ENCODE data around the gene CASTOR1.

CASTOR1 gene

DNA sequence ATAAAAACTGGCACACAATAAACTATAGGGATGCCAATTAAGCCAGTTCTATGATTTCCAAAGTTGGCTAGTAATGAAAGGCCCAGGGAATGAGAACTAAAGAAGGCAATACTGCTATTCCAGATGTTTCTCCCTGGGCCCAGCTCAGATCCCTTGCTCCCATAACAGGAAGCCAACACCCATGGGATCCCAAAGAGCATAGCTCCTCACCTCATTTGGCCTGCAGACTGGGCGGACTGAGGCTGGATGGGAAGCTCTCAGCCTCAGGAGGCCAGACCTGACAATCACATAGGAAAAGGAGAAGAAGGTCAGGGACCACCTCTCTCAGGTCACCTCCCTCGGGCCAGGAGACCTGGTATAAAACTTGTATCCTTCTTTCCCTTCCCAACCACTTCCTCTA is 32.2 kb upstream of the CASTOR1 start:
- intact Hi-C loops (cut with DNase I) = no loop called here
- DNase-seq = no peak

GRCh38 chr22:30320021-30320556 is 30.8 kb upstream of the CASTOR1 start:
- DNase-seq = no peak
- intact Hi-C loops (cut with DNase I) = no loop called here

DNA sequence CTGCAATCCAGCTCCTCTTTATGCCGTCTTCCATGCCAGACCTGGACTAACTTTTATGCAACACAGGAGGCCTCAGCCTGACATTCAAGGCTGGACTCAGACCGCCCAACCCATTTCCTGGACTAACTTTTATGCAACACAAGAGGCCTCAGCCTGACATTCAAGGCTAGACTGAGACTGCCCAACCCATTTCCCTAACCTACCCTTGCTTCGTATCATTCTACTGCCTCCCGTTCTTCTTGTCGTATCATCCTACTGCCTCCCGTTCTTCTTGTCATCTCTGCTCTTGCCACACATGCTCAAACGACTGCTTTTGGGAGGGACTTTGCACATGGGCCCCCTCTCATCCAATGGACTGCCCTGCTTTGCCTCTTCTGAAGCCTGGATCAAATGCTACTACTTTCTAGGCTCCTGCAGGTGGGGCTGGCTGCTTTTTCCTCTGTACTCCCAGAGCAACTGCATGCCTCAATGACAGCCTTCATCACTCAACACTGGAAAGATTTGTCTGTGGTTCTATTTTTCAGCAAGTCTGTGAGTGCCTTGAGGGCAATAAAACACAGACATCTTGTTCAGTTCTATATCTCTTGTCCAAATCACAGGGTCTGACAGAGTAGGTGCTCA is 29.6 kb upstream of the CASTOR1 start:
- peak in 2 of 10 donors; percentile 7 for DNase-seq
- intact Hi-C loops (cut with DNase I) = no loop called here

- intact Hi-C loops (cut with DNase I) = no loop called here
- no peak for DNase-seq
Observed at GRCh38 chr22:30317778-30318177, 28.5 kb upstream of the CASTOR1 start.

DNA sequence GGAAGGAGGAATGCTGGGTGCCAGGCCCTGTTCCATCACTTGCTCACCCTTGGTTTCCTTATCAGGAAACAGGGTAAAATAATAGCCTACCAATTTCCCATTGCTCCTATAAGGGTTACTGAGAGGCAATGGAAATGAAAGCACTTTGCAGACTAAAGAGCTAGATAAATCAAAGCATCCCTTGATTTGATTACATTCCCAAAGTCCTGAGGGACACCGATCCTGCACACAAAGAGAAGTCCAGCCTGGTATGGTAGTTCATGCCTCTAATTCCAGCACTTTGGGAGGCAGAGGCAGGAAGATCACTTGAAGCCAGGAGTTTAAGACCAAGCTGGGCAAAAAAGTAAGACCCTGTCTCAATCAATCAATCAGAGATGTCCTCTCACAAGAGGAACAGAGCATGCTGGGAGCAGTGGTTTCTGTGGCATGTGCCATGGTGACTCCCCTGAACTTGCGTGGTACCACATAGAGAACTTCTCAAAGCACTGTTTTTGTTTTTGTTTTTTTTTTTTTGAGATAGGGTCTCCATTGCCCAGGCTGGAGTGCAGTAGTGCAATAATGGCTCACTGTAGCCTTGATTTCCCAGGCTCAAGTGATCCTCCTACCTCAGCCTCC is 26.8 kb upstream of the CASTOR1 start:
- intact Hi-C loops (cut with DNase I) = no loop called here
- DNase-seq = peak in 1 of 10 donors; percentile 1

DNA sequence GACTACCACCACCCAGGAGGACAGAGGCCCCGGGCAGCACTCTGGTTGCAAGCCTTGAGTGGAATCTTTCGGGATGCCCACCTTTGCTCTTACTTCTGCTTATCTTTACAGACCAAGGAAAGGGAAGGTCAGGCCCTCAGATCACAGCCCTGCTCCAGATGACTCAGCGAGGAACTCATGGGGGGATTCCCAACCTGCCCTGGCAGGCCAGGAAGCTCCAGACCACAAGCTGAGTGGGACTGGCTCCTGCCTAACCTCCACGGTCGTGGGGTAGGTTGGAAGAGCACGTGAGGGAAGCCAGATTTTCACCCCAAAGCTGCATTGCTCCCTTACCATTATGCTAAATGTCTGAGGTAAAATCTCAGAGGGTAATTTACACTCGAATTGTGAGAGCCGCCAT is 25.6 kb upstream of the CASTOR1 start:
- intact Hi-C loops (cut with DNase I) = no loop called here

DNA sequence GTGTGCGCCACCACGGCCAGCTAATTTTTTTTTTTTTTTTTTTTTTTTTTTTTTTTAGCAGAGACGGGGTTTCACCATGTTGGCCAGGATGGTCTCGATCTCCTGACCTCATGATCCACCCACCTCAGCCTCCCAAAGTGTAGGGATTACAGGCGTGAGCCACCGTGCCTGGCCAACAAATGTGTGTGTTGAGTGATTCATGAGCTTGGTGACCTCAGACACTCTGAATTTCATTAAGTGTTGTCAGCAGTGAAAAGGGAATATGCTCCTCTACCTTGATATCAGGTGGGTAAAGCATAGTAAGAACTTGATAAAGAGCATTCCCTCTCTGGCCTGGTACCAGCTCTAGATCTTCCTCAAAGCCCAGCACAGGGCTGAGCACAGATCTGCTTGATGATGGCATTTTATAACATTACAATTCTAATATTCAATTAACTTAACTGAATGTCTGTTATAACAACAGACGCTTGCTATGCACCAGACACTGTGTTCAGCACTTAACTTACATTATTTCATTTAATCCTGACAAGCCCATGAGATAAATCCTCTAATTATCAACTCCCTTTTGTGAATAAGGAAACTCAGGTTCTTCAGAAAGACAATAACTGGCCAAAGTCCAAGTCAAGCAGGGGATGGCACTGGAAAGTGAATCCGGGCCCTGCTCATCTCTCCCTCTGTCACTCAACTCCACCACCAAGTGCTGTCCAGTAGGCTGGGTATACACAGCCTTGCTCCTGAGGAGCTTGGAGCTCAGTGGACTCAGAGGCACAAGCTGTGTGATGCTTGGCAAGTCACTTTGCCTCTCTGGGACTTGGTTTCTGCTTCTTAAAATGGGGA is 24.4 kb upstream of the CASTOR1 start:
- no peak for DNase-seq
- intact Hi-C loops (cut with DNase I) = no loop called here

More for the DNA sequence above, 25.6 kb upstream of the CASTOR1 start:
- peak in 1 of 10 donors; percentile 13 for DNase-seq

DNA sequence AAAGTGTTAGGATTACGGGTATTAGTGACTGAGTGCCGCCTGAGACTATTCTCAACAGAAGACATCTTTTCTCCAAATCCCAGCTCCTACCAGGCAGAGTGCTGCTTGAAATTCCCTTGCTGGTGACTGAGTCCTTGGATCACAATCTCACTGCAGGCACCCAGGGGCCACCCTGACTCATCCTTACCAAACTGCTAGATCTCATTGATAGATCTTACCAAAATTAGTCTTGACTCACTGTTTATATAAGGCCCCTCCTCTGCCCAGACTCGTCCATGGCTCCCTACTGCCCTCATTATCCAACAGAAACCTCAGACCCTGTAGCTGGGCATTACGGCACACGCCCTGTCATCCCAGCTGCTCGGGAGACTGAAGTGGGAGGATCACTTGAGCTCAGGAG is 22.7 kb upstream of the CASTOR1 start:
- intact Hi-C loops (cut with DNase I) = no loop called here
- DNase-seq = no peak

DNA sequence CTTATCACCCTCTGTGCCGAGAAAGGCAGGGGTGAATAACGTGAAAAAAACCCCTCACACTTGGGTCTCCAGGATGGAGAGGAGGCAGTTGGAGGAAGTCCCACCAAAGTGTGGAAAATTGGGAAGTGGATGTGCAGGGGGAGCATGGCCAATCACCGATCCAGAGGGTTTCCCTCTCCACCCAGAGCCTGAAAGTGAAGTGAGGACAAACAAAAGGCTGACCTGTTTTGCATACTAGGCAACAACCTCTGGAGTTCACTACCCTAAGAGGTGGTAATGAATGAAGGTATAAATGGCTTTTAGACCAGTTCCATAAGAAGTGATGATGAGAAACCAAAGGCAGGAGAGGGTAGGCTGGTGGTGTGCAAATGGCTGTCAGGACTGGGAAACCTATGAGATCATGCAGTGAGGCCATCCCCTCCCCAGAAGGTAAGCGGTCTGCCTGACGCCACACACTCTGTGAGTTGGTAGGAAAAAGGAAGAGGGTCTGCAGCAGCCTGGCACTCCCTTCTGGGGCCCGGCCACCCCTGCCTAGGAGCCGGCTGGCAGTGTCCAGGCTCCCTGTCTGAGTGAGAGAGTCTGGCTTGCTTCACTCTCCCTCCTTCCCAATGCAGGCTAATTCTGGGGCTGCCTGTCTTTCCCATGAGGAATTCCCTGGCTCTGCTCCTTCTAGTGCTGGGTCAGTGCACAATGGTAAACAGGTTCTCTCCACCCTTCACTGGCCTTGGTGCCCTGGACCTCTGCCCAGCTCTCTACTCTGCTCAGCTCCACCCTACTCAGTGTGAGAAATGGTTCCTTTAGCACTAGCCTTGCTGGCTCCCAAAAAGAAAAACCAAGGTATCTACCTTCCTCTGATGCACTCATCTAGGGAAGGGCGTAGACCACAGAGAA is 21.8 kb upstream of the CASTOR1 start:
- intact Hi-C loops (cut with DNase I) = no loop called here
- no peak for DNase-seq

GRCh38 chr22:30309951-30310741 is 20.8 kb upstream of the CASTOR1 start:
- intact Hi-C loops (cut with DNase I) = no loop called here
- DNase-seq = no peak

DNA sequence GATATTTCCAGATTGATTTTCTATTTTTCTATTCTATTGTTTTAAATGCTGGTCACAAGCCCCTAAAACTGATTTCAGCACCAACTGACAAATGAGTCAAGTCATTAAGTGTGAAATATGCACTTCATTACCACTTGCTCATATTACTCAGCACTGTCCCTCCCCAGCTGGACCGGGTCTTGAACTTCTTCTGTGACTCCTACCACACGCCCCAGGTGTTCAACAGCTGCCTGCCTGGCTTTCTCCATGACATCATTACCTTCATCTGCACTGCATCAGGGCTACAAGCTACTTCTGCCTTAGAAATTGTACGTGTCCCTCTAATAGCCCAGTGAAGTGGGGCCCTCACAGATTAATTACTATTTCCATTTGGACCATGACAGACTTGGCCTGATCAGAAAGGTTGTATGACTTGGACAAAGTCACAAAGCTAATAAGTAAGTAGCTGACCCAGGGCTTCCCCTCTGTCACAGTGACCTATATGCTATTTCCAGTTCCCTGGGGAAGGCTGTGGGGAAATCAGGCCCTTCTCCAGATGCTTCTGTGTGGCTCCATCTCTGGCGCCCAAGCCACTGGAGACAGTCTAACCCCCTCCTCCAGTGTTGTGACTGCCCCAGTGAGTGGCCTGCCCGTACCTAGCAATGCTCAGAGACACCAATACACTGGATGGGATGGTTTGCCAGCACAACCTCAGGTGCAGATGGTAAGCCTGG is 19.4 kb upstream of the CASTOR1 start:
- DNase-seq = no peak
- intact Hi-C loops (cut with DNase I) = no loop called here

- intact Hi-C loops (cut with DNase I) = no loop called here
- peak in 1 of 10 donors; percentile 49 for DNase-seq
Observed at GRCh38 chr22:30308093-30308492, 18.8 kb upstream of the CASTOR1 start.

DNA sequence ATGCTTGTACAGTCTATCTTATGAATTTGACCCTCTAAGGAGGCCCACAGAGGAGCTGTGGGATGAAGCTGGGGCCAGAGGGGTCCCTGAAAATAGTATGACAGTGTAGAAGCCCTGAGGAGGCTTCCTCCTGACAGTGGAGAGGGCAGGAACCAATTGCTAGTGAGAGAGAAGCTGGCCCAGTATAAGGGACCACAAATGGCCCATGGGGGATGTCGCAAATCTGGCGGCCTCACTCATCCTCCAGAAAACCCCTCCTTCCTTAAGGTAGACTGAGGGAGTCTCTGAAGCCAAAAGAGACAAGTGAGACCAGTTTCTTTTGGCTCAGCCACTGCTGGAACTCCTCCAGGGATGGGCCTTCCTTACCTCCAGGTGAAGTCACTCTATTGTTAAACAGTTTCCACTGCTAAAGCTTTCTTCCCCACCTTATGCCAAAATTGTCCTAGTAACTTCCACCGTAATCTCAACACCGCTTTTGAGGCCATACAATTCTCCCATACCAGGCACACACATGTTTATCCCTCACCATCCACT is 17.8 kb upstream of the CASTOR1 start:
- intact Hi-C loops (cut with DNase I) = no loop called here
- DNase-seq = no peak

DNA sequence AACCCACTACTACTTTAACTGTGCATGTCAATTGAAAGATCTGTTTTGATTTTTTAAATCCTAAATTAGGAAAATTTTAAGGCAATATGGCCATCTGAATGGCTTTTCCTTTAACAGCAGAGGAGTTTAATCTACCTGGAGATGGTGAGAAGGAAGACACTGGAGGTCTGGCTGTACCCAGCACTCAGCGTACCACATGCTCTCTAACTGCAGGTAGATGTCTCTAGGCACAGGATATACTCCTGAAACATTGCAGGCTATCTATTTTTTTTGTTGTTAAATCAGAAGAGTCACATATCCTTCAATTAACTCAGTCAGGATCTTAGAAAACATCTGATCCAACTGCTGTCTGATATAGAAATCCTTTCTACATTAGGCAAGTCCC is 17.3 kb upstream of the CASTOR1 start:
- intact Hi-C loops (cut with DNase I) = no loop called here
- no peak for DNase-seq

- DNase-seq = no peak
- intact Hi-C loops (cut with DNase I) = no loop called here
Observed at GRCh38 chr22:30305906-30306626, 16.8 kb upstream of the CASTOR1 start.

DNA sequence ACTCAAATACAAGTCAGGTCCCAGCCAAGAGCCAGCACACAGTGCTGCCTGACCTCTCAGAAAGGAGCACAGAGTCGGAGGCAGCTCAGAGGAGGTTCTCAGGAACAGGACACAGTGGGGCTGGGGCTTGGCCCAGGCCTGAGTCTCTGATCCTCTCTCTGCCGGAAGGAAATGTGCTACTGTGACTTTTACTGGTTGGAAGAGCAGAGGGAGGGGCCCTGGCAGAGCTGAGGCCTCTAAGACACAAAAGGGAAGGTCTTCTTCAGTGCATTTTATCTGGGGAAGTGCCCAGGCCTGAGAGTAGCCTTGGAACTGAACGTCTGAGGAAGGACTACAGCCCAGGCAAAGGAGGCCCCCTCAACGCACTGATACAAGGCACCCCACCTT is 16.2 kb upstream of the CASTOR1 start:
- DNase-seq = peak in 1 of 10 donors; percentile 82
- intact Hi-C loops (cut with DNase I) = no loop called here

DNA sequence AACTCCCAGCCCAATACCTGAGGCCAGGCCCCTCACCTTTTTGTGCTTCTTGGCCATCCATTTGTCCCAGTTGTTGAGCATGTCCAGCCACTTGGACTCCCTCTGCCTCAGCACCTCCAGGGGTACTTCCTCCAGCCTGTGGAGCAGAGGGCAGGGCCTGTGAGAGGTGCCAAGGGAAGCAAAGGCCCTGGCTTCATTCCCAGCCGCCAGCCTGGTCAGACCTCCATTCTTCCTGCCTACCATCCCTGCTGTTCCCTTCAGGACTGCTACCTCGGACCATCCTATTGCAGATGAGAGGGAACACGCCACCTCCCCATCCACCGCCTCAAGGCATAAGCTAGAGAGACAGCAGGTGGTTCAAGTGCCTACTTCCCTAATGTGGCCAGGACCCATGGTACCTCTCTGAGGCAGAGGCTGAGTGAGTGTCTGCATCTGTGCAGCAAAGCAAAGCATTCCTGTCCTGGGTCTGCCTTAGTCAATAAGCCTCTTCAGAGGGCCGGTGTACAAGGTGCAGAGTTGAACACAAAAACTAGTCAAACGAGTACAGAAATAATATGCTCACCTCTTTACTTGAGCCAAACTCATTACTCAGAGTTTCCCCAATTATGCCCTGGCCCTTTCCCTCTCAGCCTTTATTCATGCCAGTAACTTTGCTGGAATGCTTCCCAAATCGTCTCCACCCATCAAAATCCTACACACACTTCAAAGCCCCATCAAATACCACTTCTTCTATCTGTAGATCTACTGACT is 15.4 kb upstream of the CASTOR1 start:
- peak in 1 of 10 donors; percentile 84 for DNase-seq
- intact Hi-C loops (cut with DNase I) = no loop called here

- no peak for DNase-seq
- intact Hi-C loops (cut with DNase I) = no loop called here
Observed at GRCh38 chr22:30302810-30303138, 13.5 kb upstream of the CASTOR1 start.

Measured in posterior cingulate gyrus (tissue), 11 donors.